Pancreas (tissue), 10 donors: ENCODE results near the gene TMEM52. TPM values are rescaled to one million over a fixed set of nuclear protein-coding genes. Genes with fewer than 3 reads are reported as not detected.
A peak's percentile ranks its signal among the peaks of the same experiment; 100 is the strongest.

Source experiments
- ATAC-seq, 4 donors: fragments of 200-7000 bp; cut with Tn5 transposase; one replicate each; pipeline versions ENCODE4 v1.8.0 to v1.9.1; 2020; ENCODE audit warnings: mild to moderate bottlenecking in 4 of 4, moderate library complexity in 4 of 4
- DNase-seq, 6 donors: peaks; one replicate each; pipeline ENCODE4 v3.0.0-alpha.2; 2020
- FAIRE-seq: peaks from 2 replicates; lab custom pipeline; 2012; peaks lifted over from hg19 to GRCh38; lab: Jason Lieb, UNC
- H3K27ac ChIP-seq, 4 donors: fragments of 200-600 bp; sonication (generic); 1 replicate in 3 of 4; 2 replicates in 1 of 4; pipeline versions ENCODE4 v1.5.0 to v1.8.0; 2020
- H3K27me3 ChIP-seq, 4 donors: fragments of 200-600 bp; one replicate each; pipeline ENCODE4 v1.8.0; 2021
- H3K36me3 ChIP-seq, 3 donors: fragments of 200-600 bp; sonication (generic) in 1 of 3; one replicate each; pipeline versions ENCODE4 v1.5.0 to v1.8.0; 2020 to 2021
- H3K4me1 ChIP-seq, 3 donors: fragments of 200-600 bp; one replicate each; pipeline ENCODE4 v1.8.0; 2021
- H3K4me3 ChIP-seq, 4 donors: fragments of 200-600 bp; sonication (generic) in 2 of 4; one replicate each; pipeline versions ENCODE4 v1.5.0 to v1.8.0; 2020 to 2021
- H3K9me3 ChIP-seq, 4 donors: fragments of 200-600 bp; one replicate each; pipeline ENCODE4 v1.8.0; 2021
- CTCF ChIP-seq, 4 donors: fragments of 200-600 bp; sonication (generic) in 3 of 4; IDR thresholded peaks; one replicate each; pipeline versions ENCODE4 v1.5.0 to v1.8.0; 2021; ENCODE audit warnings: antibody characterized with exemption in 4 of 4
- WGBS, 2 donors: extraction: QIAGEN DNeasy Blood & Tissue Kit; methylation state at CpG; one replicate each; pipeline ENCODE4 v1.1.7; 2013; 5-methylcytosine and 5-hydroxymethylcytosine counted together
- intact Hi-C, 3 donors: fragments of 100-400 bp; cut with DNase I; formaldehyde crosslinking; loops; one replicate each; pipeline versions ENCODE4 v1.11.1 to v1.14.2; 2022
- polyA plus RNA-seq, 2 donors: library from polyadenylated mRNA; stranded (reverse); fragments of 200-250 nt; gene quantifications; one replicate each; pipeline ENCODE4 v1.2.3, GENCODE V29; 2013
- total RNA-seq, 6 donors: library from RNA; stranded (reverse); fragmentation: NEBNext Ultra II Directional in 4 of 6; extraction: Animal tissue kit (Norgen Biotek cat#: 25700) in 4 of 6; gene quantifications; one replicate each; pipeline versions ENCODE4 v1.2.1 to v1.2.4, GENCODE V29; 2021 to 2023
- donor health status: healthy with polysubstance abuse.
- donor health status: DM: no; HTN: no; CAD: no; lungs with moderate emphysema.
- donor health status: DM: no; HTN: no; CAD: no.
- donor health status: control.
- donor health status: control.
- donor health status: Bipolar disorder and iron deficiency.
- donor health status: DM: yes; HTN: yes; CAD: no.
- donor health status: DM: no; HTN: no; CAD: no.
- donor health status: DM: no; HTN: no; CAD: no.
- donor health status: DM: yes; HTN: yes; CAD: no.

The TMEM52 gene
- total and polyA plus RNA-seq, 8 donors, result 43.6 to 120 (median 78.6) TPM

GRCh38 chr1:1914101-1914970, 4.7 kb downstream of the TMEM52 start:
- ATAC-seq (no peak), DNase-seq (peak in 5 of 6 donors; percentile 46 to 84 (median 59)), FAIRE-seq (no peak)
- Histone ChIP-seq H3K27ac (peak overlapping the region; percentile 8 to 94 (median 62)), H3K4me1 (peaks cover 7 to 26% (median 18%) of the 10 kb centered on the region in 3 donors), H3K9me3 (no peaks in the 10 kb centered on the region), H3K4me3 (no peak overlapping the region), H3K27me3 (no peaks in the 10 kb centered on the region), H3K36me3 (no peaks in the 10 kb centered on the region)
- intact Hi-C loops, result no loop called here
- no peak for TF ChIP-seq CTCF (IDR thresholded peaks at IDR 0.05)
- WGBS, 2 donors, result 44% methylated on average over 20 of the region's 20 CpGs

- no peaks in the 10 kb centered on the region for H3K27me3 ChIP-seq
- no peaks in the 10 kb centered on the region for H3K9me3 ChIP-seq
- peaks cover 7 to 28% (median 18%) of the 10 kb centered on the region in 3 donors for H3K4me1 ChIP-seq
- ATAC-seq (no peak), FAIRE-seq (no peak), DNase-seq (peak in 3 of 6 donors; percentile 20 to 59 (median 31))
- H3K27ac ChIP-seq, result no peak overlapping the region
- TF ChIP-seq CTCF (IDR thresholded peaks at IDR 0.05), result no peak
- WGBS, 2 donors, result 88 to 93% methylated on average over 13 of the region's 13 CpGs
- H3K4me3 ChIP-seq, result no peak overlapping the region
- intact Hi-C loops, result no loop called here
- H3K36me3 ChIP-seq, result no peaks in the 10 kb centered on the region
Observed at GRCh38 chr1:1911350-1912041, 7.6 kb downstream of the TMEM52 start.

GRCh38 chr1:1910651-1911331, 8.3 kb downstream of the TMEM52 start:
- no peak for FAIRE-seq
- Histone ChIP-seq H3K36me3 (no peaks in the 10 kb centered on the region), H3K9me3 (no peaks in the 10 kb centered on the region), H3K27ac (no peak overlapping the region), H3K27me3 (no peaks in the 10 kb centered on the region), H3K4me3 (no peak overlapping the region), H3K4me1 (peaks cover 7 to 24% (median 18%) of the 10 kb centered on the region in 3 donors)
- ATAC-seq, result no peak
- WGBS, 2 donors, result 93 to 97% methylated on average over 22 of the region's 22 CpGs
- DNase-seq, result peak in 5 of 6 donors; percentile 38 to 75 (median 46)
- intact Hi-C loops, result no loop called here
- TF ChIP-seq CTCF (IDR thresholded peaks at IDR 0.05), result no peak

- intact Hi-C loops, result no loop called here
- peak overlapping the region in 1 of 4 donors; percentile 74 for H3K27ac ChIP-seq
- ATAC-seq, result no peak
Observed at GRCh38 chr1:1910033-1910465, 9.0 kb downstream of the TMEM52 start.

More at GRCh38 chr1:1910033-1910465, 9.0 kb downstream of the TMEM52 start:
- Histone ChIP-seq H3K9me3 (no peaks in the 10 kb centered on the region), H3K4me1 (peaks cover under 1 to 19% (median 12%) of the 10 kb centered on the region in 3 donors), H3K27me3 (no peaks in the 10 kb centered on the region), H3K4me3 (peak overlapping the region in 1 of 4 donors; percentile 65), H3K36me3 (no peaks in the 10 kb centered on the region)
- no peak for FAIRE-seq
- DNase-seq, result peak in 2 of 6 donors; percentile 13 to 18
- WGBS, 2 donors, result 83 to 85% methylated on average over 6 of the region's 6 CpGs
- TF ChIP-seq CTCF (IDR thresholded peaks at IDR 0.05), result no peak
